GM12864 (cell line): Measurements from ENCODE around the gene RBP3.
A peak's percentile ranks its signal among the peaks of the same experiment; 100 is the strongest.

ENCODE experiments used
- DNase-seq: peaks from one replicate; pipeline ENCODE4 v3.0.0-alpha.2; 2011; ENCODE audit warnings: low read depth
- H3K4me3 ChIP-seq: 2 replicates; pipeline ENCODE4 v1.5.1; 2011; ENCODE audit warnings: mild to moderate bottlenecking, low read depth, low read length, control low read depth
- TF ChIP-seq, protein P1 (sequence below): IDR thresholded peaks from 2 replicates; pipeline ENCODE4 v1.5.1; 2011; ENCODE audit warnings: low read depth, mild to moderate bottlenecking, moderate library complexity, low read length, control low read depth, inconsistent platforms; ENCODE audit errors: missing control alignments

RBP3 gene

GRCh38 chr10:47310090-47310505, 38.1 kb upstream of the RBP3 start:
- H3K4me3 ChIP-seq, result no peak overlapping the region
- TF ChIP-seq, protein P1, sequence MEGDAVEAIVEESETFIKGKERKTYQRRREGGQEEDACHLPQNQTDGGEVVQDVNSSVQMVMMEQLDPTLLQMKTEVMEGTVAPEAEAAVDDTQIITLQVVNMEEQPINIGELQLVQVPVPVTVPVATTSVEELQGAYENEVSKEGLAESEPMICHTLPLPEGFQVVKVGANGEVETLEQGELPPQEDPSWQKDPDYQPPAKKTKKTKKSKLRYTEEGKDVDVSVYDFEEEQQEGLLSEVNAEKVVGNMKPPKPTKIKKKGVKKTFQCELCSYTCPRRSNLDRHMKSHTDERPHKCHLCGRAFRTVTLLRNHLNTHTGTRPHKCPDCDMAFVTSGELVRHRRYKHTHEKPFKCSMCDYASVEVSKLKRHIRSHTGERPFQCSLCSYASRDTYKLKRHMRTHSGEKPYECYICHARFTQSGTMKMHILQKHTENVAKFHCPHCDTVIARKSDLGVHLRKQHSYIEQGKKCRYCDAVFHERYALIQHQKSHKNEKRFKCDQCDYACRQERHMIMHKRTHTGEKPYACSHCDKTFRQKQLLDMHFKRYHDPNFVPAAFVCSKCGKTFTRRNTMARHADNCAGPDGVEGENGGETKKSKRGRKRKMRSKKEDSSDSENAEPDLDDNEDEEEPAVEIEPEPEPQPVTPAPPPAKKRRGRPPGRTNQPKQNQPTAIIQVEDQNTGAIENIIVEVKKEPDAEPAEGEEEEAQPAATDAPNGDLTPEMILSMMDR, result no peak
- DNase-seq, result no peak

DNA sequence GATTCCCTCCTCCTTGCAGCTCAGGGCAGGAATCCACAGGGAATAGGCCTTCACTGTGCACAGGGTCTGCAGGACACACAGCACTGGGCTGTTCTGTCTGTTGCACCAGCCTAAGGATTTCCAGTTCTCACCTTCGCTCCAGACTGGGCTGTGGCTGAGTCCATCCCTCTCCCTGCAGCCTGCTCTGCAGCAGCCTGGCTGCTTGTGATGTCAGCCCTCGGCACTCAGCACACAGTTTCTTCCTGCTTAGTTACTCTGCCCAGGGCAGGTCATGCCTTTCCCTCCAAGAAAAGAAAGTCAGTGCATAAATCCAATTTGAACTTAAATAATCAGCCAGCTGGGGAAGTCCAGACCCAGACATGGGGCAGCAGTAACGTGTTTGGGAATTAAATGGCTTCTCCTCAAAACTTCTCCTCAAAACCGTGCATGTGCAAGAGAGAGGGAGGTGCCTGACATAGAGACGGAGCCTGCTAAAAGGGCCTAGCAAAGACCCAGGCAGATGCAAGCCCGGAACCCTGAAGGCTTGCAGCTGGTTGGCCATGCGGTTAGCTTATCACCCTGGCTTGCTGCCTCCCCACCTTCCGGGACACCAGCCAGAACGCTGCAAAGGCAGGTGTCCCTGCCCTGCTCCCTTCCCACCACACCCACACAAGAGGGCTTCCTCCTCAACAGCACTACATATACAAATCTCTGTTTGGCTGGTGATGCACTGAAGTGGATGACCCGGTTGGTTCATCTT, 36.8 kb upstream of the RBP3 start:
- TF ChIP-seq, protein P1, result no peak
- DNase-seq, result no peak
- no peak overlapping the region for H3K4me3 ChIP-seq

GRCh38 chr10:47311932-47312662, 36.1 kb upstream of the RBP3 start:
- no peak overlapping the region for H3K4me3 ChIP-seq

GRCh38 chr10:47312663-47312995, 35.5 kb upstream of the RBP3 start:
- H3K4me3 ChIP-seq, result no peak overlapping the region
- DNase-seq, result no peak
- TF ChIP-seq, protein P1, result no peak

More at GRCh38 chr10:47311932-47312662, 36.1 kb upstream of the RBP3 start:
- DNase-seq, result no peak
- TF ChIP-seq, protein P1, result peak; percentile 85

GRCh38 chr10:47314416-47314970, 33.7 kb upstream of the RBP3 start:
- H3K4me3 ChIP-seq, result no peak overlapping the region
- DNase-seq, result no peak
- TF ChIP-seq, protein P1, result no peak

DNA sequence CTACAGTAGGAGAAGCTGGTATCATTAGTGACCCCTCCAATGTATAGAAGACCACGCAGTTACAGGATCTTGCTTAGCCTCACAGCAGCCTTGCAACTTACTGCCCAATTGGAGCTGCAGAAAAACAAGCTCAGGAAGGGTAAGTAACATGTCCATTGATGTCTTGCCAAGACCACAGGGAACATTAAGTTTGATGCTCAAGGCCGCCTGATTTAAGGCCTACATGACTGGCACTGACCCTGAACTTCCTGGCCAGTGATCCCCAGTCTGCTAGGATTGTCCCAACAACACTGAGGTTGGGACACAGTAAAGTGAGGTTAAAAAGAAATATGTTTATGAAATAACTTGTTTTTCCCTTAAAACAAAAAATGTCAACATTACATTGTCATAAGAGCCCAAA, 32.7 kb upstream of the RBP3 start:
- H3K4me3 ChIP-seq, result no peak overlapping the region
- DNase-seq, result no peak
- TF ChIP-seq, protein P1, result no peak

- TF ChIP-seq, protein P1, result no peak
- H3K4me3 ChIP-seq, result no peak overlapping the region
- DNase-seq, result no peak
Measured at GRCh38 chr10:47316131-47316530, 32.0 kb upstream of the RBP3 start.
